Middle frontal gyrus (tissue), 1 donor: ENCODE results near the gene ADARB2.

Source experiments
- DNase-seq: peaks from one replicate; pipeline ENCODE4 v3.0.0-alpha.2; 2015; ENCODE audit warnings: low spot score; ENCODE audit errors: extremely low spot score

ADARB2 gene

DNA sequence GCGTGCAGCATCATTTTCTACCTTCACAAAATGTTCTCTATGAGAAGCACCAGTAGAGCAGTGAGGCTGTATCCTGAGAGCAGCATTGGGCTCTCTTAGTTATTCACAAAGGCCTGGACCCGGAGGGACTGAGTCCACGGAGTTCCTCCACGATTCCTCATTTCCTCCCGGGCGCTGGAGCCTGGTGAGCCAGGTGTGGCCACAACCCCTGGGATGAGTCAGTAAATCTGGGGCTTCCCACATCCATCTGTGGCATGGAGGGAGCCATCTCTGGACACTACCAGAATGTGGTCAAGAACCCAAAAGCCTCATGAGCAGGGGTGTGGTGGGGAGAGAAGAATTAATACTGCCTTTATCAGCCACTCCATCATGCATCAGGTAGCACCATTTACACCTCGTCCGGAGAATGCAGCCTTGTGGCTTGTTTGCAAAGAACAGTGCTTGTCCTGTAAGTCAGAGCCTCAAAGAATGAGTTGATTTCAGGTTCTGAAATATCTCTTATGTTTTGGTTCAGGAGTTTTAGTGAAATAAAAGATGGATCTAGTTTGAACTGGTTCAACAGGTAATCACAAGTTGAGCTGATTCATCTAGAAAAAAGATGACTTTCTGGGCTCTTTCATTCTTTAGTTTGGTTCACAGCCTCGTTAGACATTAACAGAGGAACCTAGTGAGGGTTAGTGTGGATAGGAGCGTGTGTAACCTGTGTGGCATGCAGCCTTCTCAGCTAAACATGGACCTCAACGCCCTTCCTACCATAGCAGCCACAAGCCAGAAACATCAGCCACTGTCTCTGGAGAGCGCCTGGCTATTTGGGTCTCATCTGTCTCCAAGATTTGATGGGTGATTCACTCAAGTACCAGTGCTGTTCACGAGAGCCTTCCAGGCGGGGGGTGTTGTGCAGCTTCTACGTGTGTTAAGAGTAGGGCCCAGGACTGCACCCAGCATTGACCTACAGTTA is 586.0 kb downstream of the ADARB2 start:
- DNase-seq = no peak

DNA sequence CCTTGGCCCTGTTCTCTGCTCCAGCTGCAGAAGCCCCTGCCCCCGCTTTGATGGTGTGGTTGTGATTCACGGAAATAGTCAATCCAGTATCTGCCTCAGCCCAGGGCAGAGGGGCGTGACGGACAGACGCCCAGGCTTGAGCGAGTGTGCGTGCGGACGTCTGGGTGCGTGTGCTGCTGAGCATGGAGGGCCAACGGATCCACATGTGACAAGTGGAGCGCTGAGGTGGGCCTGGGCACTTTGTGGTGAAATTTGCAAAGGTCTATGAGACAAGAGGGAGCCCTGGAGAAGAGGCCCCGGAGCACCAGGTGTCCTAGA is 586.7 kb downstream of the ADARB2 start:
- DNase-seq = no peak

DNA sequence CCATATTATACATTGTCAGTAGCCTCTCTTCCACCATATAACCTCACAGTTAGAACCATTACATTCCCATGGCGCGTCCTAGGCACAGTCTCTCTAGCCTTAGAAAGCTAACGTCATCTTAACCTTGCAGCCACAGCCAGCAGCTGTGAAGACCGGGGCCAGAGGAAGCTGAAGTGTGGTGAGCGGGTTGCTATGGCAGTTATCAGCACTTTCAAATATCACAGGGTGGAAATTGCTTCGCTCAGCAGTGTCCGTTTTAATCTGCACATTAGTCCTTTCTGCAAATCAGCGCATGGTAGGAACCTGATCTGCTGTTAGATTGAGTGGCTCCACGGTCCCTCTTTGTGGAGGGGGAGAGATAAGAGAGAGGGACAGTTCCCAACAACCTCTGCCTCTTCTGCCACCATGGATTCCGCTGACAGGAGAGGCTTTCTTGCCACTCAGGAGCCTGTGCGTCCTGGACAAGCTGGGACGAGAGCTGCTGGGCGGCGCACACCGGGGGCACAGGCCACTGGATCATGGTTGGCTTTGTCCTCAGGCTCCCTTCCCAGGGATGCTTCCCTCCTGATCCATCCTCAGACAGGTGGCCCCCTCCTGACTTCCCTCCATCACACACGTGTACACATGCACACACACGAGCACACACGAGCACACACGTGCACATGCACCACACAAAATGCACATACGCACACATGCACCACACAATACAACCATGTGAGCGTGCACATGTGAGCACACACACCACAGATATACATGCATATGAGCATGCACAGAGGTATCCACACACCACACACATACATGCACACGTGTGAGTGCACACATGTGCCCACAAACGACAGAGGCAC is 587.3 kb downstream of the ADARB2 start:
- DNase-seq = no peak

DNA sequence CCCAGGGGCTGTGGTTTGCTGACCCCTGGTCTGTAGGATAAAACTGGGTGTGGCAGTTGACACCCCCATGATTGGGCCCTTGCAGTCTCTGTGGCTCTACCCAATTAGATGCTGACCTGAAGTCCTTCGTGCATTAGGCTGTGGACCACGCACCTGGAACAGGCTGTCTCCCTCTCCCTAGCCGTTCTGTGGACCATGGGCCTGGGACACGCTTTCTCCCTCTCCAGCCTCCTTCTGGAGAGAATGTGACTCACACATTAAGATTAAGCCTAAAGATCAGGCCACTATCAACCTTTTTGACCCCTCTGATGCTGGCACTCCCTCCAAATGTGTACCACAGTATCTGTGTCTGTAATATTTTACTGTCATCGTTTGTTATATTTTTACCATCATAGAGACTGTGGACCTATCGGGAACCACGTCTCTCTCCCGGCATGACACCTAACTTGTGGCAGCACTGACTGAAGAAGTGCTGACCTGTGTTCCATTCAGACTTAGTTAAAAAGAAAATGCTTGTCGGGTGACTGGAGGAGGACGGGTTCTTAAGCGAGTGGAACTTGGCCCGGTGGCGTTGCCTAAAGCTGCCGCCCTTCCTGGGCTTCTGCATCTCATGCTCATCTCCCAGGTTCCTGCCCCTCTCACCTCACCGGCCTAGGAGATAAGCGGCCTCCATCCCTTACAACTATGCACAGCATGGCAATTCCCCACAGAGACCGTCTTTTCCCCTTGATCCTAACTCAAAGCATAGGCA is 588.3 kb downstream of the ADARB2 start:
- no peak for DNase-seq

DNA sequence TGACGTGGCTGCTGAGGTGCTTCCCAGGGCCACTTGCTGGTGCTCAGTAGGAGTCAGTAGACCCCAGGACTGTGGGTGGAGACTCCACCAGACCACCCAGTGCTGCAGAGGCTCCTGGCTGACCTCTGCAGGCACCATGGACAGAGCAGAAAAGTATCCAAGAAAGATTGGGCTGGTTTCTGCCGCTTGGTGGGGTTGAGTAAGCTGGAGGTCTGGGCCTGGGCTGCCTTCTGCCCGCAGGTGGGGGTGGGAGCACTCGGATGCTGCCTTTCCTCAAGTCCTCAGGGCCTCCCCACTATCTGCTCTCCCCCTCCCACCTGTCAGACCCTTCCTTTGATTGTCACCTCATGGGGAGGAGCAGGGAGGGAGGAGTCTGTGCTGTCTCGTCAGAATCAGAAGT is 589.5 kb downstream of the ADARB2 start:
- DNase-seq = no peak

DNA sequence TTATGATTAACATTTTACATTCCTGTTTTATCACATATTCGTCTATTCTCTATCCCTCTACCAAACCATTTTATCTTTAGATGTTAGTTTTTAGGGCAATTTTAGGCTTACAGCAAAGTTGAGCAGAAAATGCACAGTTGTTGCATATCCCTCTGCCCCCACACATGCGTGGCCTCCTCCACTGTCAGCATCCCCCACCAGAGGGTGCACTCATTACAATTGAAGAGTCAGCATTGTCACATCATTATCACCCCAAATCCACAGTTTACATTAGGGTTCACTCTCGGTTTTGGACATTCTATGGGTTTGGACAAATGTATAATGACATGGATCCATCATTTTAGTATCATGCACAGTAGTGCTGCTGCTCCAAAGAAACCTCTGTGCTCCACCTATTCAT is 594.7 kb downstream of the ADARB2 start:
- no peak for DNase-seq

DNA sequence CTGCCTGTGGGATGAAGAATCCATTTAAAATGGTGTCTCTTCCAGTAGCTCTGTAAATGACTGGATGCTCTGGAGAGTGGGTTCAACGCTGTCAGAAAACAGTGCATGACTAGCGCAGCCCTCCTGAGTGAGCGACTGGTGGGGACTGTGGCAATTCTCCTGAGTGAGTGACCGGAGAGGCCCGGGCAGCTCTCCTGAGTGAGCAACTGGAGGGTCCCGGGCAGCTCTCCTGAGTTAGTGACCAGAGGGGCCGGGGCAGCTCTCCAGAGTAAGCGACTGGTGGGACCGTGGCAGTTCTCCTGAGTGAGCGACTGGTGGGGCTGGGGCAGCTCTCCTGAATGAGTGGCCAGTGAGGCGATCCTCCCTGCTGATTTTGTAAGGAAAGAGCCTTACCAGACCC is 595.6 kb downstream of the ADARB2 start:
- DNase-seq = no peak

DNA sequence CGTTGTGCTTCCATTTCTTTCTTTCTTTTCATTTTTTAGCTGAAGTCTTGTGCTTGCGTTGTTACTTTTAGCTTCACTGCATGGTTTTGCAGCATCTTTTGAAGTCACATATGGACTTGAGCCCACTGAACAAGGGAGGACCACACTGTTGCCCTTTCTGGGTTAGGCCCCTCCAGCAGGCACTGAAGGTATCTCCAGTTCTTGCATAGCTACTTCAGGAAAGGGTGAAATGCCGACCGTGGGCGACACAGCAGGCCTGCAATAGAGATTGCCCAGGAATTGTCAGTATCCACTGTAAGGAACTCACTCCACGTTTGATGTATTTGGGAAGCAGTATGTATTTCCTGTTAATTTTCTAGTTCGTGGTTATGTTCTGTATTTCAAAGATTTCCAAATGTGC is 596.1 kb downstream of the ADARB2 start:
- DNase-seq = no peak

DNA sequence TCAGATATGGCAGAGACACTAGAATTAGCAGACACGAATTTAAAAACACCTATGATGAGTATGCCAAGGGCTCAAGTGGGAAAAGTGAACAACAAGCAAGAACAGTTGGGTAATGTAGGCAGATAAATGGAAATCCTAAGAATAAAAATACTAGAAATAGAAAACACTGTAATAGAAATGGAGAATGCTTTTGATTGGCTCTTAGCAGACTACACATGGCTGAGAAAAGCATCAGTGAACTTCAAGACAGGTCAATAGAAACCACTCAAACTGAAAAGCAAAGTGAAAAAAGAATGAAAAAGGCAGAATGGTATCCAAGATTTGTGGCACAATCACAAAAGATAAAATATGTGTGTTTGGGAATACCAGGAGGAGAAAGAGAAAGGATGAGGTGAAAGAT is 598.8 kb downstream of the ADARB2 start:
- no peak for DNase-seq

DNA sequence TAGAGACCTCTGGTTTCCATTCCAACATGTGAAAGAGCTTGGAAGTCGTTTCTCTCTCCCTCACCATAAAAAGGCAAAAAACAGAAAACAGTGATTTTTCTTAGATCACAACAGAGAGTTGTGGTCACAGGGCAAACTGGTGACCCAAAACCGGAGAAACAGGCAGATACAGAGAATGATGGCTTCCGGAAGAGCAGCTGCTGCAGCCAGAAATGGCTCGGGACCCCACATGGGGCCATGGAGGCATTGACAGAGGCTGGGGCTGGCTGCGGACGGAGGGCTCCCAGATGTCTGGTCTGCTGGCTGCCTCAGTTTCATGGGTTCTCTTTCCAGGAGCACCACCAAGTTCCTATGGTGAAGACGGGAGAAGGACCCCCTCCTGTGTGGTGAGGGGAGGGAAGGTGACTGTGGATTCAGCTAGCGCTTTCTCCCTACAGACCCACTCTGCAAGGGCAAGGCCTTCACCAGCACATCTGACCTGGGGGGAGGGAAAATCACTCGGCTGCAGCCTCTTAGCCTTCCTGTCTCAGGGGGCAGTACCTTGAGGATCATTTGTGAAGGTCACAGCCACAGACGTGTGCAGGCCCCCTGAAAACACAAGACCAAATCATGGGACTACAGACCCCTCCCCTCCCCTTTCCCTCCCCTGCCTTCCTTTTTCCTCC is 599.7 kb downstream of the ADARB2 start:
- DNase-seq = no peak

DNA sequence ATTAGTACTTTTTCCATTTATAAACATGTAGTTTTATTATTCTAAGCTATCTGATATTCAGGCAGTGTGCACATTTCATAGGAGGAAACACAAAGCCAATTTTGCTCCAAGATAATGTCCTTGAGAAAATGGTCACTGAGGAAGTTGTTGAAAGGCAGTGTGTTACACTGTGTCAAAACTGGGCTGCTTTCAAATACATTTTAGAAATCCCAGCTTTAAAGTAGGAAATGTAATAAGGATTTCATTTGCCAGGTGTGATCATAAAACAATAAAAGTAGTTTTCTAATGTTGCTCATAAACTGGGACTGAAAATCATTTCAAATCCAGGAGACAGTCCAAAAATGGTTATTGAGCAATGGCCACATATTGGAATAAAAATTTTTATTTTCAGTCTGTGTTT is 601.1 kb downstream of the ADARB2 start:
- DNase-seq = no peak

DNA sequence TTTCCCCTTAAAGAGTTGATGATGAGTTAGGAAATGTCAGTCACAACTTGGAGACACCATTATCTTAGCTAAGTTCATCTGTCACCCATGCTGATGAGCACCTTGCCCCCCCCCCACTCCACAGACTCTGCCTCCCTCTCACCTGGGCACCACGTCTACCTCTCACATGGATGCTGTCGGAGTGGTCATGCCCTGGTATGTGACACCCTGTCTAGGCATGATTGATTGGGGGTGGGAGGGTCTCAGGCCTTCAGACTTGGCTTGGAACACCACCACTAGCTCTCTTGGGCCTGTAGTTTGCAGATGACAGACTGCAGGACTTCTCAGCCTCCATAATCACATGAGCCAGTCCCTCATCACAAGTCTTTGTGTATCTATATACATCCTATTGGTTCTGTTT is 603.2 kb downstream of the ADARB2 start:
- no peak for DNase-seq

DNA sequence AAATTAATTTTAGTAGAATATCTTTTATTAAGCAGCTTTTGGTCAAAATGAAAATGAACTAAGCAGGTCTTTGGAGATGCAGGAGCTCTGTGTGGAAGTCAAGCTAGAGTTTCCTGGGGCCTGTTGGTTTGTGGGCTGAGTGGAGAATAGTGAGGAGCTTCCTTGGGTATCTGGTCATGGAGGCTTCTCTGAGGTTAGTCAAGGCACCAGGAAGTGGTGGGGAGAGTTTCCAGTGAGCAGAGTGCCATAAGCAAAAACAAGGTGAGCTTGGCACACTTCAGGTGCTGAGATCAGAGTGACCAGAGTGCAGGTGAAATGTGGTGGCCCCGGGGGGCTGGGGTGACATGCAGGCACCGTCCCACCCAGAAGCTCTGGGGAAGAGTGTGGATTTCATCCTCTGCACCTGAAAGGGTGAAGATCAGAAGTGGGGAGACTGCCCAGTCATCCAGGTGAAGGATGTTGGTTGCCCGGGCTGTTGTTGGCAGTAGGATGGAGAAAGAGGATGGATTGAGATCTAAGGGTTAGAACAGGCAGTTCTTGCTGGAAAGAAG is 603.8 kb downstream of the ADARB2 start:
- DNase-seq = no peak

DNA sequence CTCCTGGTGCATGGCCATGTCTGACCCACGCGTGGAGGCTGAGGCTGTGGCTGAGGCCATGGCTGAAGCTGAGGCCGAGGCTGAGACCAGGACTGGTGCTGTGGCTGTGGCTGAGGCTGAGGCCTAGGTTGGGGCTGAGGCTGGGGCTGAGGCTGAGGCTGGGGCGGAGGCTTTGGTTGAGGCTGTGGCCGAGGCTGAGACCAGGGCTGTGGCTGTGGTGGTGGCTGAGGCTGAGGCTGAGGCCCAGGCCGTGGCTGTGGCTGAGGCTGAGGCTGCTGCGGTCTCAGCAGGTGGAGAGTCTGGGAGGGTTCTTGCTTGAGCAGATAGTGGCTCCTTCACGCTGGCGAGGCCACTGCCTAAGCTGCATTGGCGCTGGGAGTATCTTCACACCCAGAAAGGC is 604.7 kb downstream of the ADARB2 start:
- DNase-seq = no peak

DNA sequence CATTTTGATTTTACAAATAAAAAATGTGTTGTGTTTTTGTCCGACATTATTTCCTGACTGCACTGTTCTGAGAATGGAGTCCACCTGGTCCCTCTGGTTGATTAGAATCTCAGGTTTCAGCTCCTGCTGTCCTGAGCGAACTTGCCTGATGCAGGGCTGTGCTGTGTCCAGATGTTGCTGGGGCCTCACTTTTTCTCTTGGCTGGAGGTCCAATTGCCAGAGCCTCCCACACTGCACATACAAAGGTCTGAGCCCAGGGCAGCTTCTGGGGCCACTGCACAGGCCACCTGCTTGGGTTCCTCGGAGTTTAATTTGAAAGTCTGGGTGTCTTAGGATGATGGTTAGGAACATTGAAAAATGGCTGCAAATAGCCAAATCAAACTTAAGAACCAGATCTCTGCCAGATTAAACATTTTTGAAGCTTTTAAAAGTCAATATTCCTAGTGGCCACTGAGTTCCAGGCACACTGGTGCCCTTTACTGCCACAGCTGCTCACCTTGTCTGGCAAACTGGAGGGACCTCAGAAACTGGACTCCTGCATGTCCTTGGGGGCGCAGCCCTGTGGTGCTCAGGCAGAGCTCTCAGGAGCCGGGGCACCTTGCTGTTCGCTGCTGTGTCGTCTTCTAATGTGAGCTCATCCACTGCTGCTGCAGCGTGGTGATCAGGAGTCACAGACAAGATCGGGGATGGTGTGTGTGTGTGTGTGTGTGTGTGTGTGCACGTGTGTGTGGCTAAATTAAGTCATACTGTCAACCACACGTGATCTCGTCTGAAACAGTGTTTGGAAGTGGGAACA is 606.1 kb downstream of the ADARB2 start:
- DNase-seq = no peak

DNA sequence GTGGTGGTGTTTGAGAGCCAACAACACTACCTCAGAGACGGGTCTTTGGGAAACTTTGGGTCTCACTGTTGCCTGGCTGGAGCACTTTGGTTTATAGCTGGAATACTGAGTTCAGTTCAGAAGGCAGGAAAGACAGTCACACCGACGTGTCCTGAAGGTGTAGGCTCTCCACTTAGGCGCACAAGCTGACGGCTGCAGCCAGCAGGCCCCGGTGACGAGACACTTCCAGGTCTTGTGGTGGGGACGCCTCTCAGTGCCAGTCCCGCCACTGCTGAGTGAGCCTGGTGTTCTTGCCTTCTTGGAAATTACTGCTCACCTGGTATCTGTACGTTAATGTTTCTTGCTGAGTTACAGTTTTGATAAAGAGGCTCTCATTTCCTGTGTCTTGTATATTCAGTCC is 607.1 kb downstream of the ADARB2 start:
- no peak for DNase-seq

DNA sequence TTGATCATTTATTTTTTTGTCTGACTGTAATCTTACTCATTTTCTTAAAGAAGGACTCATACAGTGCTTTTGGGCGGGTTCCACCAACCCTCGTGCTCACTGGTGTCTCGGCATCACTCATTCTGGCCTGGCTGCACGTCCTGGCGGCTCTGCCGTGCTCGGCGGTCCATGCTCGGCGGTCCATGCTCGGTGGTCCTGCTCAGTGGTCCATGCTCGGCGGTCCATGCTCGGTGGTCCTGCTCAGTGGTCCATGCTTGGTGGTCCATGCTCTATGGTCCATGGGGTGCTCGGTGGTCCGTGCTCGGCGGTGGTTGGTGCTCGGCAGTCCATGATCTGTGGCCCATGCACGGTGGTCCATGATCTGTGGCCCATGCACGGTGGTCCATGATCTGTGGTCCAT is 608.7 kb downstream of the ADARB2 start:
- no peak for DNase-seq

DNA sequence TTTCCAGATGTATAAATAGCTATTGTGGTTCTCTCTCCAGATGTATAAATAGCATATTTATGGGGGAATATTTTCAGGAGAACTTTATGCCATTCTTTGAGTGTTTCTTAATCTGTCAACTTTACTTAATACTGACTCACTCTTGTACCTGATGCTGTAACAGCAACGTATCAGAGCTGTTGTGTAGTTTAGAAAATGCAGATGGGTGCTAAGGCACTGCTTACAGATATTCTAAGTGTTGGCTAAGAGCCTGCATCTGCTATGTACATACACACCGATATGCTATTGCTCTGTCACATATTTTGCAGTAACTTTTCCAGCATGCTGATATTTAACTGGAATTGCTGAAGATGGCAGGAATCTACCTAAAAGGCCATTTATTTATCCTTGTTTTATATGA is 609.2 kb downstream of the ADARB2 start:
- DNase-seq = no peak

DNA sequence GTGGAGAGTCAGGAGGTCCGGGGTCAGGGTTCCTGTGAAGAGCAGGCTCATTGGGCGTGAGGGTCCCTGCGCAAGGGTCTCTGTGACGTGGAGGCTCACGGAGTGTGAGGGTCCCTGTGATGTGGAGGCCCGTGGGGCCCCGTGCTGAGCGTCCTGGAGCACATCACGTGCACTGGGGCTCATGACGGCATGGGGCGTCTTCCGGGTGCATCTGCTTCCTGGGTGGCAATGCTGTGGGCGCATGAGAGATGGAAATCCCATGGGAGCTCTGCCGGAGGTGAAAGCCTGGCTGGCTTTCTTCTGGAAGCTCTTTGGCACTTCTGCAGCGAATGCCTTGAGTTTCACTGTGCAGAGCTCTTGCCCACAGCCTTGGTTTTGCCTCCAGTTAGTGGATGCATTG is 609.7 kb downstream of the ADARB2 start:
- DNase-seq = no peak
